Dermis microvascular lymphatic vessel endothelial cell (primary cell): Measurements from ENCODE around the gene INTS14. TPM values are rescaled to one million over a fixed set of nuclear protein-coding genes. Genes with fewer than 3 reads are reported as not detected.
A peak's percentile ranks its signal among the peaks of the same experiment; 100 is the strongest.
"Not testable (repeated sequence)": the region's sequence is repeated elsewhere in the genome, so short reads cannot be mapped to it uniquely, and the experiment has no call there.

Experiments
- DNase-seq, 2 donors: peaks; one replicate each; pipeline versions ENCODE4 v3.0.0 to v3.0.0-alpha.2; 2010; ENCODE audit warnings: low read depth in 2 of 2
- total RNA-seq: library from RNA; depleted of rRNA; stranded (reverse); fragments of >200 nt; gene quantifications from 2 replicates; pipeline ENCODE4 v1.2.1, GENCODE V29; 2014

INTS14 gene
- total RNA-seq, 1 donor from 2014 or later = 29.8 TPM

- DNase-seq = no peak
These were observed 20.6 kb upstream of the INTS14 start for GRCh38 chr15:65631503-65631902.

- no peak for DNase-seq
These were observed 19.8 kb upstream of the INTS14 start for GRCh38 chr15:65630760-65631159.

GRCh38 chr15:65629548-65629947 lies 18.6 kb upstream of the INTS14 start:
- DNase-seq = no peak

- no peak for DNase-seq
These were observed 15.9 kb upstream of the INTS14 start for GRCh38 chr15:65626856-65627255.

GRCh38 chr15:65623103-65623502 lies 12.2 kb upstream of the INTS14 start:
- DNase-seq = no peak

- DNase-seq = no peak
These were observed 10.7 kb upstream of the INTS14 start, which contains the start of gene SLC24A1 for GRCh38 chr15:65621638-65622037. TSS of gene SLC24A1 (plus strand) at chr15:65621938. CDS start at chr15:65624081, 2,143 bp downstream.

- no peak for DNase-seq
These were observed 9.9 kb upstream of the INTS14 start for GRCh38 chr15:65620833-65621232.

GRCh38 chr15:65619626-65620290 lies 8.8 kb upstream of the INTS14 start:
- no peak for DNase-seq

- DNase-seq = no peak
These were observed 7.7 kb upstream of the INTS14 start for GRCh38 chr15:65618560-65619109.

GRCh38 chr15:65615887-65616286 lies 5.0 kb upstream of the INTS14 start:
- not testable (repeated sequence) for DNase-seq

GRCh38 chr15:65612949-65613744 lies 2.2 kb upstream of the INTS14 start:
- no peak for DNase-seq

GRCh38 chr15:65612616-65612946 lies 1.6 kb upstream of the INTS14 start:
- DNase-seq = no peak

GRCh38 chr15:65611888-65612615 lies 1.1 kb upstream of the INTS14 start:
- DNase-seq = peak in 1 of 2 donors; percentile 2

- DNase-seq = no peak
These were observed 7.4 kb downstream of the INTS14 start for GRCh38 chr15:65603559-65603958.

GRCh38 chr15:65603134-65603533 lies 7.8 kb downstream of the INTS14 start:
- no peak for DNase-seq

- no peak for DNase-seq
These were observed 11.3 kb downstream of the INTS14 start for GRCh38 chr15:65599677-65600076.

- DNase-seq = no peak
These were observed 12.5 kb downstream of the INTS14 start for GRCh38 chr15:65598468-65598867.

GRCh38 chr15:65595960-65596359 lies 15.0 kb downstream of the INTS14 start:
- peak; percentile 38 to 51 for DNase-seq

GRCh38 chr15:65587094-65587493 lies 23.8 kb downstream of the INTS14 start:
- DNase-seq = no peak

- peak in 1 of 2 donors; percentile 64 for DNase-seq
These were observed 26.7 kb downstream of the INTS14 start for GRCh38 chr15:65584241-65584640.

GRCh38 chr15:65583701-65584100 lies 27.2 kb downstream of the INTS14 start:
- DNase-seq = peak; percentile 86 to 90

- peak in 1 of 2 donors; percentile 15 for DNase-seq
These were observed 30.6 kb downstream of the INTS14 start for GRCh38 chr15:65580287-65580686.
